Measurements from ENCODE around the gene VTN. TPM values are rescaled to one million over a fixed set of nuclear protein-coding genes. Genes with fewer than 3 reads are reported as not detected.

Gene VTN, protein sequence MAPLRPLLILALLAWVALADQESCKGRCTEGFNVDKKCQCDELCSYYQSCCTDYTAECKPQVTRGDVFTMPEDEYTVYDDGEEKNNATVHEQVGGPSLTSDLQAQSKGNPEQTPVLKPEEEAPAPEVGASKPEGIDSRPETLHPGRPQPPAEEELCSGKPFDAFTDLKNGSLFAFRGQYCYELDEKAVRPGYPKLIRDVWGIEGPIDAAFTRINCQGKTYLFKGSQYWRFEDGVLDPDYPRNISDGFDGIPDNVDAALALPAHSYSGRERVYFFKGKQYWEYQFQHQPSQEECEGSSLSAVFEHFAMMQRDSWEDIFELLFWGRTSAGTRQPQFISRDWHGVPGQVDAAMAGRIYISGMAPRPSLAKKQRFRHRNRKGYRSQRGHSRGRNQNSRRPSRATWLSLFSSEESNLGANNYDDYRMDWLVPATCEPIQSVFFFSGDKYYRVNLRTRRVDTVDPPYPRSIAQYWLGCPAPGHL
- under 0.01 and 0.06 TPM in 2 replicates for total RNA-seq

DNA sequence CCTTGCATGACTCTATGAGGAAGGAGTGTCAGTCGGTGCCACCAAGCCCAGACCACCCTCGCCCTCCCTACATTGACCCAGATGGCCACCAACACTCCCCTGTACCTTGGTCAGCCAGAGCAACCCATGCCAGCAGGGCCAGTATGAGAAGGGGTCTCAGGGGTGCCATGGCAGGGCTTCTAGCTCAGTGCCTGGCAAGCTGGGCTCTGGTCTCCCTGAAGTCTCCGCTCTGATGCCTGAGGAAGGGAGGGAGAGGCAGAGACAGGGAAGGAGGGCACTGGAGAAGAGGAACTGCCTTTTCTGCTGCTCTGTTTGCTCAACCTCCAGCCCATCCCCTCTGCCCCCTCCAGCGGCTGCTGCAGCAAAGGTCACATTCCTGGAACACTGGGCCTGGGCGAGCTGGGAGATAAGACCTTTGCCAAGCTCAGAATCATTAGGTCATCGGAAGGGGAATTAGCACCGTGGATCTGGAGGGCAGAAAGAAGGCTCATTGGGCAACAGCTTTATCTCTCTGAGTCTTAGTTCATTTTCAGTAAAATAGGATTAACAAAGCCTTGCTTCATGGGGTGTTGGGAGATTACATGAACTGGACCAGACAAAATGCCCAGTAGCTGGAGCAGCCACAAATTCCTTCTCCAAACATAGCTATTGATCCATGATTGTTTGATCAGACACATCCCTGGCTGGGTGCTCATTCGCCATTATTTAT lies at the start of gene VTN:
TSS of gene VTN (minus strand) at position 273 of the 709 bp plus-strand sequence. CDS start at position 169, 104 bp downstream.

GRCh38 chr17:28405632-28406472 lies 35.7 kb upstream of the VTN start, which contains the start of gene SLC46A1:
TSS of gene SLC46A1 (minus strand) at chr17:28406212. CDS start at chr17:28406114, 98 bp downstream.

DNA sequence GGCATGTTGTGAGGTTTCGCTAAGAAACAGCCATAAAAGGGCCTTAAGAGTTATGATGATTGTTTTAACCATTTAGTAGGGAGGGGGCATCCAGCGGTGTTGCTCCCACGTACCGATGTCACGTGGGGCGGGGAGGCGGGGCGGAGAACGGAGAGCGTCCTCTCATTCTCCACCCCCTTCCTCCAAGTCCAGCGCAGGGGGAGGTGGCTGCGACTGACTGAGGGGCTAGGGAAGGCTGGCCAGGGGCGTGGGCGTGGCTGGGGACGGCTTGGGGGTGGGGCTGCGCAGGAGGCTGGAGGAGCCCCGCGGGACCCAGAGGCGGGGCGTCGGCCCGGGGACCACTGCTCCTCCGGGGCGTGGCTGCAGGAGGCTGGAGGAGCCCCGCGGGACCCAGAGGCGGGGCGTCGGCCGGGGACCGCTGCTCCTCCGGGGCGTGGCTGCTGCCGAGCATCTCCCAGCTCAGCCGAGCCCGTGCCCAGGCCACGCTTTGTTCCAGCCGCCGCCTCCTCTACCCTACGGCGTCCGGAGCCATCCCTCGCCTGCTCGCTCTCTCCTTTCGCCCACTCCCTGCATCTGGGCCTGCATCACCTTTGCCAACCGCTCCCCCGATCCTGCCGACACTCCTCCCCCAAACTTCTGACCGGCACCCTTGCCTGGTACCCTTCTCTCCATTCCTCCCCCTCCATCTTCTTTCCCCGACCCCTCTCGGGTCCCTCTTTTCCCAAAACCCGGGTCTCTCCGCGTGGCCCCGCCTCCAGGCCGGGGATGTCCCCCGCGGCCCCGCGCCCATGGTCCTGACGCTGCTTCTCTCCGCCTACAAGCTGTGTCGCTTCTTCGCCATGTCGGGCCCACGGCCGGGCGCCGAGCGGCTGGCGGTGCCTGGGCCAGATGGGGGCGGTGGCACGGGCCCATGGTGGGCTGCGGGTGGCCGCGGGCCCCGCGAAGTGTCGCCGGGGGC lies 1.4 kb upstream of the VTN start, which contains the start of gene SARM1:
TSS of gene SARM1 (plus strand) at position 450 of the 958 bp plus-strand sequence. CDS start at position 789, 339 bp downstream.

DNA sequence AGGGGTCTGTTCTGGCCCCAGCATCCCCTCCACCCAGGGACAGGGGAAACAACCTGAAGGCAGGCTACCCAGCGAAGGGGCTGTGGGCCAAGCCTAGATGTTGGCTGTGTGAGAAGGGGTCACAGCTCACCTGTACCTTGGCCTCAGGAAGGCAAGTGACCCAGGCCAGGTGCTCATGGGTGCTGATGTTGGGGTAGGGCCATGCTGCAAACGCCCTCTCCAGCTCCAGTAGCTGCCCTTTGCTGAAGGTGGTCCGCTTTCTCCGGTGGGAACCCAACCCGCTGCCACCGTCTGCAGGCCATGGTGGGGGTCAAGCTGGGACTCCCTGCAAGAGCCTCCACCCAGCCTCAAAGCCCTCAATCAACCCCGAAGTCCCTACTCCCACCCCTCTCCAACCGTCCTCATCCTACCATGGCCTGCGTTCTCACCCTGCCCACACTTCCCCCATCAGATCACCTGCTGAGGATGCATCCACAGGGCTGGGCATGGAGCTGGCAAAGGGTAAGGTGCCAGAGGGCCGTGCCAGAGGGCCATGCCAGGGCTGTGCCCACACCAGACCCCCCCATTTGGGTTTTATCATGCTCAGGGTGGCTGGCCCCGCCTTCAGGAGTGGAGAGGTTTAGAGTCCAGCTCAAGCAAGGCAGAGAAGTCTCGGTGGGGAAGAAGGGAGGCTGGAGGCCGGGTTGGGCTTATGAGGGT lies 5.3 kb downstream of the VTN start, which contains the start of gene SEBOX:
TSS of gene SEBOX (minus strand) at position 535 of the 699 bp plus-strand sequence. CDS start at position 487, 48 bp downstream.

GRCh38 chr17:28357061-28357900 lies 12.8 kb downstream of the VTN start, which contains the start of gene POLDIP2:
TSS of gene POLDIP2 (minus strand) at chr17:28357527. CDS start at chr17:28357448, 79 bp downstream.

DNA sequence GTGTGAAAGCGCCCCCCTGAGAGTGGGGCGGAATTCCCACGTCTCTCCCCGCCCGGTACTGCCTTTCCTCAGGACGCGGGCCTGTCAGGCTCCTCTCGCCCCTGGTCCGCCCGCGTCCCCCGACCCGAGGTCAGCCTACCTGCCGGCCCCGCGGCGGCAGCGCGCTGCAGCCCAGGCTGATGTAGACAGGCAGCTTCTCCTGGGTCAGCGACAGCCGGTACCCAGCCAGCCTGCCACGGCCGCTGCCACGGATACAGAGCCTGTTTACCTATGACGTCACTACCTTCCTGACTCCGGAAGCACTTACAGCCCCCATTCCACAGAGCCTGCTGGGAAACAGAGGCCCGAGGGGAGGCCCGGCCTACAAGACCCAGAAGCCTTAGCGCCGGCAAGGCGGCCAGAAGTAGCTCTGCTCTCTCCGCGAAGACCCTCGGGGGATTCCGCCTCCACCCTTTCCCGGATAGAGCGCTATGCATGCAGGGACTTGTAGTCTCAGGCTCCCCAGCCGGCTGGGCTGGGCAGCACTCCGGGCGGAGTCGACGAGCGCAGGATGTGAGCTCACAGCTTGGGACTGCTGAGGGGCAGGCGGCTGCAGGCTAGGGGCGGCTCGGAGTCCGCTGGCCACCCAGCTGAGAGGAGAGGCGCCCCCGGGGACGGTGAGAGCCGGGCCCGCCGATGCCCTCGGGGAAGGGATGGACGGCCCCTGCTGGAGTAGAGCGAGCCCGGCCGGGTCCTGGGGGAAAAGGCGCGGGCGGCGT lies 34.7 kb downstream of the VTN start, which contains the start of the genes IFT20 and TNFAIP1:
TSS of gene IFT20 (minus strand) at position 272 of the 758 bp plus-strand sequence. CDS start 3,487 bp downstream, outside the sequence.
TSS of gene TNFAIP1 (plus strand) at position 561 of the 758 bp plus-strand sequence. CDS start 3,761 bp downstream, outside the sequence.

DNA sequence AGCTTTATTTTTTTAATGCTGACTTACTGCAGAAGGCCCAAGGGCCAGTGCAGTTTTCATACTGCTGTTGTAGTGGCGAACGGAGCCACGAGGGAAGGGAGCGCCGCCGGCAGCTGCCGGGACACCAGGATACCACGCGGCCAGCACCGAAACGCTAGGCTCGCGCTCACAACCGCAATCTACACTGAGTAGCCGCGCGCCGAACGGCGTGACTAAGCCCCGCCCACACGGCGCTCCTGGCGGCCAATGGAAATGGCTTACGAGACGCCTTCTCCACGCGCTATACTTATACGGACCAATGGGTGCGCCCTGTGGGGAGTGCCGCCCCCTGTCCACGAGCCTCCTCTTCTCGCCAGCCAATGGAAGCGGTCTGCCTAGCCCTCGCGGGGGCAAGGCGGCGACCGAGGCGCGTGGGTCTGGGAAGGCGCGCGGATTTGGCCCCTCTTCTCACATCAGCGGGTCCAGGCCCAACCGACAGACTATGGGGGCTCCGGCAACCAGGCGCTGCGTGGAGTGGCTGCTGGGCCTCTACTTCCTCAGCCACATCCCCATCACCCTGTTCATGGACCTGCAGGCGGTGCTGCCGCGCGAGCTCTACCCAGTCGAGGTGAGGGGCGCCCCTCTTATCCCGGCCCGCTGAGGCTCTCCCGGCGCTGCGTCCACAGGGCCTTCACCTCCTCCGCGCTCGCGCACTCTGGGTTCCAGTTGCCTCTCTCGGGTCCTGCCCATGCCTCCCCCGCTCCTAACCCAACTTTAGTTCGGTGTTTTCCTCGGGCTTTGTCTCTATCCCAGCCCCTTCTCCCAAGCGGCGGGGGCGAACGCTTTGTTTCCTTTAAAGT lies 51.1 kb downstream of the VTN start, which contains the start of gene TMEM97:
TSS of gene TMEM97 (plus strand) at position 442 of the 839 bp plus-strand sequence. CDS start at position 482, 40 bp downstream.

Other genes starting within 250 kb of the VTN start
- gene TMEM97, start 51.1 kb downstream of the VTN start, total RNA-seq = 9.1 and 22.5 TPM in 2 replicates
- 32.5 and 37.6 TPM in 2 replicates for gene IFT20, start 34.8 kb downstream of the VTN start, total RNA-seq
- gene TNFAIP1, start 34.5 kb downstream of the VTN start, total RNA-seq = 59.6 and 113 TPM in 2 replicates
- gene POLDIP2, start 12.8 kb downstream of the VTN start, total RNA-seq = 56.6 and 57.5 TPM in 2 replicates
- not detected in 2 replicates for gene SEBOX, start 5.1 kb downstream of the VTN start, total RNA-seq
- 1.1 and 10.5 TPM in 2 replicates for gene SARM1, start 1.4 kb upstream of the VTN start, total RNA-seq
- gene SLC46A1, start 35.9 kb upstream of the VTN start, total RNA-seq = 3.2 and 3.6 TPM in 2 replicates
- gene SLC13A2, start 103.3 kb upstream of the VTN start, total RNA-seq = not detected in 2 replicates
- not detected in 2 replicates for gene FOXN1, start 136.0 kb upstream of the VTN start, total RNA-seq
- gene UNC119, start 182.3 kb upstream of the VTN start, total RNA-seq = 14.4 and 28.1 TPM in 2 replicates
- 31.7 and 72.4 TPM in 2 replicates for gene PIGS, start 201.2 kb upstream of the VTN start, total RNA-seq
- 19.6 and 25.0 TPM in 2 replicates for gene ALDOC, start 206.6 kb upstream of the VTN start, total RNA-seq
- 24.1 and 30.4 TPM in 2 replicates for gene SPAG5, start 228.7 kb upstream of the VTN start, total RNA-seq
- gene RSKR, start 243.9 kb upstream of the VTN start, total RNA-seq = 3.7 and 9.4 TPM in 2 replicates